WTC11 (cell line): ENCODE measurements around the gene MCF2L. TPM values are rescaled to one million over a fixed set of nuclear protein-coding genes. Genes with fewer than 3 reads are reported as not detected.

Source experiments
- ATAC-seq: fragments of 200-7000 bp; cut with Tn5 transposase; 2 replicates; pipeline ENCODE4 v1.10.0; 2021; ENCODE audit warnings: mild to moderate bottlenecking, moderate library complexity
- CTCF ChIA-PET: fragments of 300-600 bp; sonication (Branson Sonifier 250); formaldehyde crosslinking; loops from one replicate; lab custom pipeline; 2021; ENCODE audit warnings: antibody characterized with exemption; lab: Charles Lee
- POLR2A ChIA-PET: fragments of 350-600 bp; sonication (Branson Sonifier 250); formaldehyde crosslinking; loops from one replicate; lab custom pipeline; 2021; ENCODE audit warnings: antibody characterized with exemption; lab: Charles Lee
- DNase-seq: peaks from one replicate; pipeline ENCODE4 v3.0.0; 2021; ENCODE audit warnings: low spot score
- H3K27ac Mint-ChIP-seq: 2 replicates; pipeline ENCODE4 v1.8.0; 2021; ENCODE audit warnings: mixed read lengths
- H3K27me3 Mint-ChIP-seq: 2 replicates; pipeline ENCODE4 v1.8.0; 2021; ENCODE audit warnings: low read depth, mild to moderate bottlenecking, moderate library complexity, mixed read lengths
- H3K36me3 Mint-ChIP-seq: 2 replicates; pipeline ENCODE4 v1.8.0; 2021; ENCODE audit warnings: mixed read lengths
- H3K4me1 Mint-ChIP-seq: 2 replicates; pipeline ENCODE4 v1.8.0; 2022; ENCODE audit warnings: mixed read lengths
- H3K4me3 Mint-ChIP-seq: 2 replicates; pipeline ENCODE4 v1.8.0; 2021; ENCODE audit warnings: mild to moderate bottlenecking, moderate library complexity, mixed read lengths
- H3K9me3 Mint-ChIP-seq: 2 replicates; pipeline ENCODE4 v1.8.0; 2021; ENCODE audit warnings: mixed read lengths
- AFF4 ChIP-seq: sonication (generic); formaldehyde crosslinking; IDR thresholded peaks from 2 replicates; pipeline ENCODE4 v1.8.1; 2023; ENCODE audit warnings: mild to moderate bottlenecking, missing genetic modification reagents, borderline replicate concordance
- ATF6 ChIP-seq: sonication (generic); formaldehyde crosslinking; IDR thresholded peaks from 2 replicates; pipeline ENCODE4 v1.8.1; 2023; ENCODE audit warnings: mild to moderate bottlenecking, missing genetic modification reagents
- CBFB ChIP-seq: sonication (generic); formaldehyde crosslinking; IDR thresholded peaks from 2 replicates; pipeline ENCODE4 v1.8.1; 2022; ENCODE audit warnings: mild to moderate bottlenecking, low read depth, missing genetic modification reagents
- CDX4 ChIP-seq: fragments of 250-450 bp; sonication (Bioruptor Pico); IDR thresholded peaks from 2 replicates; pipeline ENCODE4 v1.9.0; 2021; ENCODE audit warnings: moderate library complexity, mild to moderate bottlenecking, inconsistent platforms, borderline replicate concordance
- CREM ChIP-seq: sonication (generic); formaldehyde crosslinking; IDR thresholded peaks from 2 replicates; pipeline ENCODE4 v1.8.1; 2022; ENCODE audit warnings: mild to moderate bottlenecking, missing genetic modification reagents, moderate library complexity
- E2F4 ChIP-seq: sonication (generic); formaldehyde crosslinking; IDR thresholded peaks from 2 replicates; pipeline ENCODE4 v1.8.1; 2022; ENCODE audit warnings: low read depth, mild to moderate bottlenecking, moderate library complexity, missing genetic modification reagents, borderline replicate concordance
- E2F5 ChIP-seq: sonication (generic); formaldehyde crosslinking; IDR thresholded peaks from 2 replicates; pipeline ENCODE4 v1.8.1; 2022; ENCODE audit warnings: mild to moderate bottlenecking, moderate library complexity, missing genetic modification reagents
- ERG ChIP-seq: fragments of 250-450 bp; sonication (Bioruptor Pico); IDR thresholded peaks from 2 replicates; pipeline ENCODE4 v1.8.0; 2021; ENCODE audit warnings: mild to moderate bottlenecking
- ESRRA ChIP-seq: sonication (generic); formaldehyde crosslinking; IDR thresholded peaks from 2 replicates; pipeline ENCODE4 v1.8.1; 2022; ENCODE audit warnings: mild to moderate bottlenecking, missing genetic modification reagents, borderline replicate concordance
- HMGA2 ChIP-seq: fragments of 250-450 bp; sonication (Bioruptor Pico); IDR thresholded peaks from 2 replicates; pipeline ENCODE4 v1.4.0; 2021; ENCODE audit warnings: mild to moderate bottlenecking, moderate library complexity
- NR3C1 ChIP-seq: sonication (generic); formaldehyde crosslinking; conservative IDR thresholded peaks from 2 replicates; pipeline ENCODE4 v1.8.1; 2023; ENCODE audit warnings: low read depth, mild to moderate bottlenecking, missing genetic modification reagents
- SMAD4 ChIP-seq: sonication (generic); formaldehyde crosslinking; IDR thresholded peaks from 2 replicates; pipeline ENCODE4 v1.8.0; 2022; ENCODE audit warnings: mild to moderate bottlenecking, missing genetic modification reagents
- TEAD1 ChIP-seq: sonication (generic); formaldehyde crosslinking; IDR thresholded peaks from 2 replicates; pipeline ENCODE4 v1.8.0; 2022; ENCODE audit warnings: mild to moderate bottlenecking, missing genetic modification reagents
- ZBTB43 ChIP-seq: sonication (generic); formaldehyde crosslinking; IDR thresholded peaks from 2 replicates; pipeline ENCODE4 v1.8.1; 2023; ENCODE audit warnings: mild to moderate bottlenecking, missing genetic modification reagents
- ZMAT4 ChIP-seq: fragments of 250-450 bp; sonication (Bioruptor Pico); IDR thresholded peaks from 2 replicates; pipeline ENCODE4 v1.9.0; 2021; ENCODE audit warnings: mild to moderate bottlenecking
- ZNF281 ChIP-seq: sonication (generic); formaldehyde crosslinking; IDR thresholded peaks from 2 replicates; pipeline ENCODE4 v1.8.0; 2023; ENCODE audit warnings: mild to moderate bottlenecking, missing genetic modification reagents
- ZNF396 ChIP-seq: fragments of 250-450 bp; sonication (Bioruptor Pico); IDR thresholded peaks from 2 replicates; pipeline ENCODE4 v1.8.0; 2021; ENCODE audit warnings: mild to moderate bottlenecking, moderate library complexity, borderline replicate concordance
- ZNF423 ChIP-seq: fragments of 250-450 bp; sonication (Bioruptor Pico); IDR thresholded peaks from 2 replicates; pipeline ENCODE4 v2.1.2; 2022; ENCODE audit warnings: mild to moderate bottlenecking, moderate library complexity
- ZNF512 ChIP-seq: sonication (generic); formaldehyde crosslinking; IDR thresholded peaks from 2 replicates; pipeline ENCODE4 v1.8.1; 2022; ENCODE audit warnings: missing genetic modification reagents, borderline replicate concordance
- total RNA-seq: library from RNA; stranded (reverse); gene quantifications from 3 replicates; pipeline ENCODE4 v1.2.3, GENCODE V29; 2021

The MCF2L gene
- total RNA-seq, 1 experiment from 2014 or later: 34.8 TPM

GRCh38 chr13:112964971-112965492 lies 4.0 kb upstream of the MCF2L start (continued):
- no peak for TF ChIP-seq CDX4 (CRISPR knock-in tag)
- TF ChIP-seq ZMAT4 (CRISPR knock-in tag): no peak
- TF ChIP-seq TEAD1 (CRISPR knock-in tag): no peak
- no peak for TF ChIP-seq ZNF423
- no peak for TF ChIP-seq ESRRA (CRISPR knock-in tag)
- no peak for TF ChIP-seq ZNF281 (CRISPR knock-in tag)
- TF ChIP-seq ZBTB43 (CRISPR knock-in tag): no peak
- no peak for TF ChIP-seq E2F4 (CRISPR knock-in tag)
- no peak for TF ChIP-seq HMGA2

GRCh38 chr13:112965573-112966115 lies 3.4 kb upstream of the MCF2L start:
- Mint-ChIP-seq H3K27me3 (peaks cover 12% of the 10 kb centered on the region), H3K4me1 (peaks cover 11% of the 10 kb centered on the region), H3K27ac (no peak overlapping the region), H3K9me3 (no peaks in the 10 kb centered on the region), H3K4me3 (no peak overlapping the region), H3K36me3 (no peaks in the 10 kb centered on the region)
- DNase-seq: no peak
- POLR2A ChIA-PET: no interaction called here
- CTCF ChIA-PET: interaction anchor here (1.2 to 1.8 kb wide), 3 partner anchors 9 to 64 kb away, joined by 3 to 6 read pairs (median 4); no protein-coding TSS in a partner anchor
- no peak for ATAC-seq
- TF ChIP-seq ATF6 (CRISPR knock-in tag) (no peak), E2F5 (no peak), SMAD4 (CRISPR knock-in tag) (no peak), ERG (CRISPR knock-in tag) (no peak), CBFB (CRISPR knock-in tag) (no peak), ZNF512 (CRISPR knock-in tag) (no peak), NR3C1 (CRISPR knock-in tag) (no peak), CREM (CRISPR knock-in tag) (no peak), ZNF396 (no peak), AFF4 (CRISPR knock-in tag) (no peak)
